H9 (cell line): Measurements from ENCODE around the gene KLB. TPM values are rescaled to one million over a fixed set of nuclear protein-coding genes. Genes with fewer than 3 reads are reported as not detected.

Experiments
- DNase-seq: peaks from one replicate; pipeline ENCODE4 v3.0.0-alpha.2; 2017
- H2AFZ ChIP-seq: one replicate; pipeline ENCODE4 v1.6.1; 2013; ENCODE audit warnings: mild to moderate bottlenecking, low read length, control low read depth, moderate library complexity
- H2AK5ac ChIP-seq: 2 replicates; pipeline ENCODE4 v1.6.1; 2013; ENCODE audit warnings: low read length, control low read depth, mixed read lengths; ENCODE audit not compliant: insufficient read length
- H2BK120ac ChIP-seq: one replicate; pipeline ENCODE4 v1.6.1; 2013; ENCODE audit warnings: low read depth, mild to moderate bottlenecking, low read length, control low read depth, inconsistent platforms; ENCODE audit not compliant: poor library complexity, severe bottlenecking
- H2BK12ac ChIP-seq: 2 replicates; pipeline ENCODE4 v1.6.1; 2013; ENCODE audit warnings: low read length, control low read depth, mixed read lengths, low read depth; ENCODE audit not compliant: insufficient read length
- H2BK15ac ChIP-seq: 2 replicates; pipeline ENCODE4 v1.6.1; 2013; ENCODE audit warnings: low read depth, low read length, control low read depth
- H2BK20ac ChIP-seq: one replicate; pipeline ENCODE4 v1.6.1; 2013; ENCODE audit warnings: low read depth, mild to moderate bottlenecking, low read length, control low read depth, inconsistent platforms; ENCODE audit not compliant: poor library complexity, severe bottlenecking
- H2BK5ac ChIP-seq: 2 replicates; pipeline ENCODE4 v1.6.1; 2013; ENCODE audit warnings: low read length, control low read depth, mixed read lengths; ENCODE audit not compliant: insufficient read length
- H3K14ac ChIP-seq: 2 replicates; pipeline ENCODE4 v1.6.1; 2013; ENCODE audit warnings: low read length, control low read depth; ENCODE audit not compliant: insufficient read depth
- H3K18ac ChIP-seq: 2 replicates; pipeline ENCODE4 v1.6.1; 2013; ENCODE audit warnings: low read depth, mild to moderate bottlenecking, mixed read lengths, low read length, control low read depth; ENCODE audit not compliant: insufficient read length
- H3K23ac ChIP-seq: 2 replicates; pipeline ENCODE4 v1.6.1; 2013; ENCODE audit warnings: low read length, control low read depth, mixed read lengths, low read depth; ENCODE audit not compliant: insufficient read length
- H3K23me2 ChIP-seq: 2 replicates; pipeline ENCODE4 v1.6.1; 2013; ENCODE audit warnings: low read depth, mild to moderate bottlenecking, mixed read lengths, low read length, control low read depth; ENCODE audit not compliant: insufficient read length, poor library complexity, severe bottlenecking
- H3K27ac ChIP-seq: 2 replicates; pipeline ENCODE4 v1.5.1; 2013; ENCODE audit warnings: low read length, control low read depth, mixed read lengths, low read depth; ENCODE audit not compliant: insufficient read length
- H3K27me3 ChIP-seq: 2 replicates; pipeline ENCODE4 v1.6.1; 2013; ENCODE audit warnings: low read length, control low read depth, inconsistent platforms; ENCODE audit not compliant: insufficient read depth
- H3K4ac ChIP-seq: 2 replicates; pipeline ENCODE4 v1.6.1; 2013; ENCODE audit warnings: low read depth, mild to moderate bottlenecking, control low read depth, inconsistent platforms, low read length, moderate library complexity
- H3K4me1 ChIP-seq: 2 replicates; pipeline ENCODE4 v1.6.1; 2013; ENCODE audit warnings: low read length, control low read depth, inconsistent platforms; ENCODE audit not compliant: insufficient read depth
- H3K4me2 ChIP-seq: 2 replicates; pipeline ENCODE4 v1.6.1; 2013; ENCODE audit warnings: low read length, control low read depth, mixed read lengths; ENCODE audit not compliant: insufficient read length, insufficient read depth
- H3K56ac ChIP-seq: 2 replicates; pipeline ENCODE4 v1.6.1; 2013; ENCODE audit warnings: low read depth, mild to moderate bottlenecking, mixed read lengths, low read length, control low read depth; ENCODE audit not compliant: insufficient read length
- H3K79me1 ChIP-seq: 2 replicates; pipeline ENCODE4 v1.6.1; 2013; ENCODE audit warnings: low read depth, mild to moderate bottlenecking, moderate library complexity, low read length, control low read depth, inconsistent platforms; ENCODE audit not compliant: insufficient read depth, poor library complexity, severe bottlenecking
- H3K79me2 ChIP-seq: 2 replicates; pipeline ENCODE4 v1.6.1; 2013; ENCODE audit warnings: low read length, control low read depth, inconsistent platforms; ENCODE audit not compliant: insufficient read depth
- H3K9ac ChIP-seq: 2 replicates; pipeline ENCODE4 v1.6.1; 2013; ENCODE audit warnings: low read length, control low read depth, mixed read lengths; ENCODE audit not compliant: insufficient read length; ENCODE audit errors: extremely low read depth
- H3K9me3 ChIP-seq: one replicate; pipeline ENCODE4 v1.6.1; 2013; ENCODE audit warnings: low read depth, low read length, inconsistent platforms; ENCODE audit not compliant: control insufficient read depth
- H3T11ph ChIP-seq: one replicate; pipeline ENCODE4 v1.6.1; 2013; ENCODE audit warnings: mild to moderate bottlenecking, low read length, control low read depth, inconsistent platforms
- H4K20me1 ChIP-seq: one replicate; pipeline ENCODE4 v1.6.1; 2013; ENCODE audit not compliant: control insufficient read depth, insufficient read length, insufficient read depth
- H4K5ac ChIP-seq: 2 replicates; pipeline ENCODE4 v1.6.1; 2013; ENCODE audit warnings: low read depth, mild to moderate bottlenecking, mixed read lengths, low read length, control low read depth; ENCODE audit not compliant: insufficient read length
- H4K8ac ChIP-seq: replicated peaks from 2 replicates; pipeline ENCODE4 v1.6.1; 2013; ENCODE audit warnings: low read length, control low read depth, mixed read lengths, low read depth; ENCODE audit not compliant: insufficient read length
- H4K91ac ChIP-seq: 2 replicates; pipeline ENCODE4 v1.6.1; 2013; ENCODE audit warnings: low read depth, mild to moderate bottlenecking, moderate library complexity, mixed read lengths, low read length, control low read depth; ENCODE audit not compliant: insufficient read length
- H3K27ac Mint-ChIP-seq, 3 experiments: 2 replicates in 2 of 3; 3 replicates in 1 of 3; pipeline ENCODE4 v1.8.0; 2020 to 2021; ENCODE audit warnings: mixed read lengths in 3 of 3, mild to moderate bottlenecking in 1 of 3, moderate library complexity in 1 of 3
- H3K27me3 Mint-ChIP-seq: 2 replicates; pipeline ENCODE4 v1.8.0; 2021; ENCODE audit warnings: low read depth, mild to moderate bottlenecking, moderate library complexity, mixed read lengths
- H3K36me3 Mint-ChIP-seq, 3 experiments: 2 replicates in 2 of 3; 3 replicates in 1 of 3; pipeline ENCODE4 v1.8.0; 2020 to 2021; ENCODE audit warnings: low read depth in 3 of 3, mixed read lengths in 3 of 3; ENCODE audit not compliant: insufficient read depth in 1 of 3
- H3K4me1 Mint-ChIP-seq, 2 experiments: 2 replicates each; pipeline ENCODE4 v1.8.0; 2020; ENCODE audit warnings: mixed read lengths in 2 of 2
- H3K4me3 Mint-ChIP-seq, 2 experiments: 2 replicates in 1 of 2; 3 replicates in 1 of 2; pipeline ENCODE4 v1.8.0; 2020 to 2021; ENCODE audit warnings: mild to moderate bottlenecking in 2 of 2, mixed read lengths in 2 of 2, moderate library complexity in 1 of 2
- H3K9me3 Mint-ChIP-seq, 2 experiments: 2 replicates in 1 of 2; 3 replicates in 1 of 2; pipeline ENCODE4 v1.8.0; 2020; ENCODE audit warnings: mild to moderate bottlenecking in 2 of 2, mixed read lengths in 2 of 2, moderate library complexity in 1 of 2
- WGBS: extraction: QIAGEN DNeasy Blood & Tissue Kit; methylation state at CpG from one replicate; pipeline ENCODE4 v1.1.7; 2013; ENCODE audit warnings: missing lambda C conversion rate, low lambda C conversion rate, mixed read lengths; ENCODE audit not compliant: insufficient read length; ENCODE audit errors: extremely low coverage; 5-methylcytosine and 5-hydroxymethylcytosine counted together
- total RNA-seq: library from RNA; stranded (reverse); gene quantifications from 2 replicates; pipeline ENCODE4 v1.2.1, GENCODE V29; 2021
- TF ChIP-seq, protein P1 (sequence below): fragments of 200-600 bp; sonication (generic); conservative IDR thresholded peaks from 3 replicates; pipeline ENCODE4 v1.8.0; 2021; ENCODE audit warnings: antibody characterized with exemption, mild to moderate bottlenecking

KLB gene
- total RNA-seq, 1 experiment from 2014 or later: 0.07 TPM

- H3K9me3 ChIP-seq: no peaks in the 10 kb centered on the region
- Mint-ChIP-seq H3K4me3 (no peak overlapping the region), H3K36me3 (no peaks in the 10 kb centered on the region), H3K9me3 (no peaks in the 10 kb centered on the region), H3K27ac (no peak overlapping the region), H3K4me1 (peaks cover 4 to 6% of the 10 kb centered on the region in 2 experiments), H3K27me3 (no peaks in the 10 kb centered on the region; the same call in 1 of the 2 replicates)
- no peak overlapping the region for H2AFZ ChIP-seq
- WGBS: no CpG with 5 or more reads among the region's 4 CpGs
- H4K8ac ChIP-seq: no peak overlapping the region
- H3K14ac ChIP-seq: no peak overlapping the region
- no peak overlapping the region for H2BK120ac ChIP-seq
- no peak for DNase-seq
- H3K56ac ChIP-seq: no peak overlapping the region
- no peak overlapping the region for H3K9ac ChIP-seq
- no peaks in the 10 kb centered on the region for H3K23me2 ChIP-seq
- H3K4me2 ChIP-seq: no peak overlapping the region
- H3K18ac ChIP-seq: no peak overlapping the region
- no peaks in the 10 kb centered on the region for H3K79me1 ChIP-seq
- no peak overlapping the region for H2BK20ac ChIP-seq
- H3K4me1 ChIP-seq: no peaks in the 10 kb centered on the region
- no peak overlapping the region for H2AK5ac ChIP-seq
- no peaks in the 10 kb centered on the region for H3K27me3 ChIP-seq
- H3K27ac ChIP-seq: no peak overlapping the region
- H3T11ph ChIP-seq: no peak overlapping the region
- no peak overlapping the region for H2BK12ac ChIP-seq
- H3K23ac ChIP-seq: no peak overlapping the region
- H4K5ac ChIP-seq: no peak overlapping the region
- H4K91ac ChIP-seq: no peak overlapping the region
- no peak overlapping the region for H2BK5ac ChIP-seq
- no peaks in the 10 kb centered on the region for H4K20me1 ChIP-seq
- no peak overlapping the region for H2BK15ac ChIP-seq
- TF ChIP-seq, protein P1, sequence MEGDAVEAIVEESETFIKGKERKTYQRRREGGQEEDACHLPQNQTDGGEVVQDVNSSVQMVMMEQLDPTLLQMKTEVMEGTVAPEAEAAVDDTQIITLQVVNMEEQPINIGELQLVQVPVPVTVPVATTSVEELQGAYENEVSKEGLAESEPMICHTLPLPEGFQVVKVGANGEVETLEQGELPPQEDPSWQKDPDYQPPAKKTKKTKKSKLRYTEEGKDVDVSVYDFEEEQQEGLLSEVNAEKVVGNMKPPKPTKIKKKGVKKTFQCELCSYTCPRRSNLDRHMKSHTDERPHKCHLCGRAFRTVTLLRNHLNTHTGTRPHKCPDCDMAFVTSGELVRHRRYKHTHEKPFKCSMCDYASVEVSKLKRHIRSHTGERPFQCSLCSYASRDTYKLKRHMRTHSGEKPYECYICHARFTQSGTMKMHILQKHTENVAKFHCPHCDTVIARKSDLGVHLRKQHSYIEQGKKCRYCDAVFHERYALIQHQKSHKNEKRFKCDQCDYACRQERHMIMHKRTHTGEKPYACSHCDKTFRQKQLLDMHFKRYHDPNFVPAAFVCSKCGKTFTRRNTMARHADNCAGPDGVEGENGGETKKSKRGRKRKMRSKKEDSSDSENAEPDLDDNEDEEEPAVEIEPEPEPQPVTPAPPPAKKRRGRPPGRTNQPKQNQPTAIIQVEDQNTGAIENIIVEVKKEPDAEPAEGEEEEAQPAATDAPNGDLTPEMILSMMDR: no peak
- H3K4ac ChIP-seq: no peak overlapping the region
- no peaks in the 10 kb centered on the region for H3K79me2 ChIP-seq
These were observed 23.0 kb downstream of the KLB start for GRCh38 chr4:39429476-39430334.
